UCSD-AML1 (cell line): Measurements from ENCODE around the gene GRM8.

Experiments used
- DNase-seq: peaks from one replicate; lab custom pipeline; 2025; ENCODE audit not compliant: unreplicated experiment; lab: John Stamatoyannopoulos, UW

GRM8 gene

GRCh38 chr7:126569402-126569801 is 683.3 kb downstream of the GRM8 start:
- no peak for DNase-seq

- no peak for DNase-seq
Measured at GRCh38 chr7:126557271-126557670, 695.5 kb downstream of the GRM8 start.

- no peak for DNase-seq
Measured at GRCh38 chr7:126541406-126541805, 711.3 kb downstream of the GRM8 start.

GRCh38 chr7:126535176-126535575 is 717.6 kb downstream of the GRM8 start:
- no peak for DNase-seq

GRCh38 chr7:126533715-126534114 is 719.0 kb downstream of the GRM8 start:
- no peak for DNase-seq

GRCh38 chr7:126529833-126530232 is 722.9 kb downstream of the GRM8 start:
- no peak for DNase-seq

- no peak for DNase-seq
Measured at GRCh38 chr7:126529254-126529653, 723.5 kb downstream of the GRM8 start.

GRCh38 chr7:126525906-126526305 is 726.8 kb downstream of the GRM8 start:
- DNase-seq = no peak

- no peak for DNase-seq
Measured at GRCh38 chr7:126524967-126525366, 727.8 kb downstream of the GRM8 start.

- DNase-seq = no peak
Measured at GRCh38 chr7:126511046-126511445, 741.7 kb downstream of the GRM8 start.

GRCh38 chr7:126501617-126502016 is 751.1 kb downstream of the GRM8 start:
- DNase-seq = no peak

GRCh38 chr7:126499481-126499880 is 753.3 kb downstream of the GRM8 start:
- no peak for DNase-seq

- no peak for DNase-seq
Measured at GRCh38 chr7:126495733-126496132, 757.0 kb downstream of the GRM8 start.

GRCh38 chr7:126495001-126495400 is 757.7 kb downstream of the GRM8 start:
- no peak for DNase-seq

GRCh38 chr7:126493801-126494200 is 758.9 kb downstream of the GRM8 start:
- no peak for DNase-seq

GRCh38 chr7:126489874-126490273 is 762.9 kb downstream of the GRM8 start:
- DNase-seq = no peak

- no peak for DNase-seq
Measured at GRCh38 chr7:126487728-126488442, 764.9 kb downstream of the GRM8 start.

- DNase-seq = no peak
Measured at GRCh38 chr7:126486806-126487205, 765.9 kb downstream of the GRM8 start.

- DNase-seq = no peak
Measured at GRCh38 chr7:126485791-126486190, 767.0 kb downstream of the GRM8 start.

- DNase-seq = no peak
Measured at GRCh38 chr7:126483972-126484371, 768.8 kb downstream of the GRM8 start.

GRCh38 chr7:126472825-126473224 is 779.9 kb downstream of the GRM8 start:
- no peak for DNase-seq

- DNase-seq = no peak
Measured at GRCh38 chr7:126462405-126462804, 790.3 kb downstream of the GRM8 start.

- no peak for DNase-seq
Measured at GRCh38 chr7:126460664-126461063, 792.1 kb downstream of the GRM8 start.
